HG03280 (cell line): ENCODE results near the gene NAP1L5.

Experiments used
- ATAC-seq: cut with Tn5 transposase; IDR thresholded peaks from one replicate; pipeline ENCODE4 v1.9.1; 2021; ENCODE audit warnings: mild to moderate bottlenecking, moderate library complexity; ENCODE audit not compliant: unreplicated experiment

The NAP1L5 gene, protein sequence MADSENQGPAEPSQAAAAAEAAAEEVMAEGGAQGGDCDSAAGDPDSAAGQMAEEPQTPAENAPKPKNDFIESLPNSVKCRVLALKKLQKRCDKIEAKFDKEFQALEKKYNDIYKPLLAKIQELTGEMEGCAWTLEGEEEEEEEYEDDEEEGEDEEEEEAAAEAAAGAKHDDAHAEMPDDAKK

GRCh38 chr4:88697588-88698329 is at the start of gene NAP1L5:
Gene NAP1L5 (minus strand): TSS chr4:88697829. CDS start chr4:88697754, 75 bp downstream.
- ATAC-seq = peak; percentile 96

GRCh38 chr4:88747351-88747750 is 49.7 kb upstream of the NAP1L5 start:
- no peak for ATAC-seq

- no peak for ATAC-seq
These were observed 48.6 kb upstream of the NAP1L5 start for GRCh38 chr4:88746206-88746605.

GRCh38 chr4:88745581-88746163 is 48.0 kb upstream of the NAP1L5 start:
- no peak for ATAC-seq

DNA sequence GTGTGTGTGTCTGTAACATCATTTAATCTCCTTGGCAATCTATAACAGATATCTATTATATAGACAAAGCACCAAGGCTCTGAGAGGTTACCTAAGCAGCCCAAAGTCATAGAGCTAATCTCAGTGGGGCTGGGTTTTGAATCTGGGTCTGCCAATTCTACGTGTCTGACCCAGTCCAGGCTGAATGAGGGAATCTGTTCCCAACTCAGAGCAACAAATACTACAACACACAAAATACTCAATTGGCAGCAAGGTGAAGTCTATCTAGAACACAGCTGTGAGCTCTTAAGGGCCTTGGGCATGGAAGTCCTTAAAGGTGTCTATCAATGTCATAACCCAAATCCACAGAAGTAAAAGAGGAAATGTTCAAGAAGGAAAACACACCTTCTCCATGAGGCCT is 47.5 kb upstream of the NAP1L5 start:
- ATAC-seq = no peak

- no peak for ATAC-seq
These were observed 47.0 kb upstream of the NAP1L5 start for GRCh38 chr4:88744609-88745008.

GRCh38 chr4:88743696-88744095 is 46.1 kb upstream of the NAP1L5 start:
- no peak for ATAC-seq

- no peak for ATAC-seq
These were observed 44.9 kb upstream of the NAP1L5 start for GRCh38 chr4:88742561-88742960.

DNA sequence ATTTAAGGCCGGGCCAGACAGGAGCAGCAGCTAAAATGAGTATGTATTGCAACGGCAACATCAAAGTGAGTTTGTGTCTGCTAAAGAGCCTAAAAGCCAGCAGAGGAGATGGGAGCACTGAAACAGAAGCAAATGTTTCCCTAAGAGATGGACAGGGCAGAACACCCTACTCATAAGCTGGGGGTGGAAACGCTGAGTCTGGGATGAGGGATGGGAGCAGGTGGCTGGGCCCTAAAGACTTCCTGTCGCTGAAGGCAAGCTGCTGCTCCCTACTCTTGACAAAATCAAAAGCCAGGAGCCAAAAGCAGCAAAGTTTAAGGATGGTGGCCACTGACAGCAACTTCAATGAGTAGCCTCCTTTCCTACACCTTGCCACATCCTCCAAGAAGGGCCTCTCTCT is 40.6 kb upstream of the NAP1L5 start:
- no peak for ATAC-seq

- ATAC-seq = no peak
These were observed 39.8 kb upstream of the NAP1L5 start for GRCh38 chr4:88737307-88737941.

DNA sequence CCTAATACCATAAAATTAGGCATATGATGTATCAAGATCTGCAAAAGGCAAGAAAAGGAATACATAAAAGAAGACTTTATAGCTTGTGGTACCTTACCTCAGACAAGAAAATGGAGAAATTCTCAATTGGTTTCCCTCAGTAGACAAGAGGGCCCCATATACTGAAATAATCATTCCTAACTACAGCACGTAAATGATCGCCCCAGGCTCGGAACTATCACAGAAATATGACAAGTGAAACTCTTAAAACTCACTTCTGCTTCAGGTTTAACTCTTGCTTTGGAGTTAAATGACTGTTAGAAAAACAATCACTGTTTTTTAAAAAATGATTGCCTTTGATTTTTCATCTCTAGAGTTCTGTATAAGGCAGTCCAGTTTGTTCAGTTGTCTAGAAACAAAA is 38.6 kb upstream of the NAP1L5 start:
- no peak for ATAC-seq

GRCh38 chr4:88735564-88735963 is 37.9 kb upstream of the NAP1L5 start:
- ATAC-seq = no peak

- ATAC-seq = no peak
These were observed 36.8 kb upstream of the NAP1L5 start for GRCh38 chr4:88734403-88734949.

- no peak for ATAC-seq
These were observed 35.2 kb upstream of the NAP1L5 start for GRCh38 chr4:88732714-88733368.

GRCh38 chr4:88731381-88731780 is 33.8 kb upstream of the NAP1L5 start:
- no peak for ATAC-seq

DNA sequence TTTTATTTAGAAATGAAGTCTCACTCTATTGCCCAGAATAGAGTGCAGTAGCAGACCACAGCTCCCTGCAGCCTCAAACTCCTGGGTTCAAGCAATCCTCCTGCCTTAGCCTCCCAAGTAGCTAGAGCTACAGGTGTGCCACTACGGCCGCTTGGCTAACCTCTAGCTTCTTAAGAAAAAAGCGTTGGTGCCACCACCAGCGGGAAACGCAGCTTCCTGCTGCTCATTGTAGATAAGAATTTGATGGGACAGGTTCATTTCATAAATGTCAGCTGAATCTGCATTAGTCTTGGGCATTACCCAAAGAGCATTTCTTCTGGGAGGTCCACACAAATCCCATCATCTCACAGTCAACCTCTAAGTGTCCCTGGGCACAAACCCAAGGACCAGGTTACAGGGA is 33.2 kb upstream of the NAP1L5 start:
- ATAC-seq = no peak

- ATAC-seq = no peak
These were observed 31.6 kb upstream of the NAP1L5 start for GRCh38 chr4:88729146-88729760.

DNA sequence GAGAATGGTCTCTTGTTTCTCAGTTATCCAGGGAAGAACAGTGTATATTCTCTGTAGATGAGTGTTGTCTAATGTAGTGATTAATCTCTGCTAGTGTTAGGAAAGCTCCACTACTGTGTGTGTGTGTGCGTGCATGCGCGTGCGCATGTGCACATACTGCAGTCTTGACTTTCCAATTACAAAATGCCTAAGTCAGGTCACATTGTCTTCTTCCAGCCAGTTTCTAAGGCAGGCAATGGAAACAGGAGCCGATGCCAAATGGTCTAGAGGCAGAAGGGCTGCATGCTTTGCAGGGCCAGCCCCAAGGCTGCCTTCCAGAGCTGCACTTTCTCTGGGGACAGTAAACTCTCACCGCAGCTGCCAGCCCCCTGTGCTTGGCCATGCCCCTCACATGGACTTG is 30.5 kb upstream of the NAP1L5 start:
- ATAC-seq = no peak

DNA sequence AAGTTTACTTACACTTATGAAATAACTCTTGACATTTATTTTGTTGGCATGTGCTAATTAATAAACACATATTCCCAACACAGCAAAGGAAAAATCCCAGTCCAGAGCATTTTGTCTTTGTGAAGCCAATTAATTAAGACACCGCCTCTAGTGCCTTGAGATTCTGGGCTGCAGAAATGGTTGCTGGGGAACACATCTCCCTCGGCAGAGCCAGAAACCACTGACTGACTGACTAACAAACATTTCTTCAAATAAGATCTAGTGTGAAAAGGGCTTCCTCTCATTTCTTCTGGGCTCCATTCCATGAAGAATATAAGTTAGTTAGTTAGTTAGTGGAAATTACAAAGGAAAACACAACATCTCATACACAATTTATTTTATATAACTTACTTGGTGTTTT is 28.4 kb upstream of the NAP1L5 start:
- ATAC-seq = no peak

- ATAC-seq = no peak
These were observed 27.5 kb upstream of the NAP1L5 start for GRCh38 chr4:88725143-88725542.

DNA sequence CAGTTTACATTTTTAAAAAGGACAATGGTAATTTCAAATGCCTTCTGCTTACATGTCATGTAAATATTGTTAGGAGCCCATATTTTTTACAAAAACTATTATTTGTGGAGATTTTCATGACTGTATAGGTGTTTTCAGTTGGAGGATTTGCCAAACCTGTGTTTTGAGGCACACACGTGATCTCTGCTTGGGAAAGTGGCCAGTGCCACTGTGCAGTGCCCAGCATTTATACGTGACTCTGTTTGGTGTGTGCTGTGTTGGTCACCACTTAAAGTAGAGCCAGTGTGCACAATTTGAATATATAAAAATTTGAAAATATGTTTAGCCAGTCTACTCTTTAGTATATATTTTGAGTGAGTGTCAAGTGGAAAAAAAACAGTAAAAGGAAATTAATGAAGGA is 26.8 kb upstream of the NAP1L5 start:
- ATAC-seq = no peak
